Panc1 (cell line): ENCODE measurements around the gene NDUFAF2.

Experiments used
- CTCF ChIP-seq: fragments of 450-650 bp; IDR thresholded peaks from 2 replicates; pipeline ENCODE4 v1.5.1; 2017; ENCODE audit warnings: mild to moderate bottlenecking
- SIN3A ChIP-seq: IDR thresholded peaks from 2 replicates; pipeline ENCODE4 v1.6.1; 2012; ENCODE audit warnings: low read depth, mild to moderate bottlenecking, low read length, moderate library complexity, borderline replicate concordance; ENCODE audit not compliant: insufficient read depth

GRCh38 chr5:61010467-61011454 is 65.8 kb downstream of the NDUFAF2 start:
- TF ChIP-seq CTCF (peak; percentile 47), SIN3A (no peak)
